CD14-positive monocyte (primary cell): ENCODE results near the gene NACA2. TPM values are rescaled to one million over a fixed set of nuclear protein-coding genes. Genes with fewer than 3 reads are reported as not detected.
"Not testable (repeated sequence)": the region's sequence is repeated elsewhere in the genome, so short reads cannot be mapped to it uniquely, and the experiment has no call there.

Experiments used
- DNase-seq, 3 donors: peaks; one replicate each; pipeline ENCODE4 v3.0.0-alpha.2; 2011 to 2022
- H2AFZ ChIP-seq: 2 replicates; pipeline ENCODE4 v1.6.0; 2012; ENCODE audit warnings: mild to moderate bottlenecking, low read depth, low read length, inconsistent platforms; ENCODE audit not compliant: insufficient read depth, poor library complexity, severe bottlenecking
- H3K27ac ChIP-seq, 2 donors: 1 replicate in 1 of 2; 2 replicates in 1 of 2; pipeline ENCODE4 v1.5.1; 2012 to 2013; ENCODE audit warnings: low read length in 2 of 2, control low read depth in 1 of 2, inconsistent platforms in 1 of 2, low read depth in 1 of 2, mild to moderate bottlenecking in 1 of 2
- H3K27me3 ChIP-seq, 2 donors: one replicate each; pipeline versions ENCODE4 v1.6.0 to v1.6.1; 2011 to 2013; ENCODE audit warnings: low read length in 2 of 2; ENCODE audit not compliant: control insufficient read depth in 2 of 2, insufficient read depth in 2 of 2
- H3K36me3 ChIP-seq, 2 donors: replicated peaks in 1 of 2; 1 replicate in 1 of 2; 2 replicates in 1 of 2; pipeline versions ENCODE4 v1.5.1 to v1.6.1; 2012 to 2013; ENCODE audit warnings: low read length in 2 of 2, control low read depth in 1 of 2, inconsistent platforms in 1 of 2, mild to moderate bottlenecking in 1 of 2; ENCODE audit not compliant: insufficient read depth in 2 of 2, control insufficient read depth in 1 of 2
- H3K4me1 ChIP-seq, 2 donors: 1 replicate in 1 of 2; 2 replicates in 1 of 2; pipeline versions ENCODE4 v1.5.1 to v1.6.1; 2012 to 2013; ENCODE audit warnings: low read length in 2 of 2, control low read depth in 1 of 2, inconsistent platforms in 1 of 2, mild to moderate bottlenecking in 1 of 2, moderate library complexity in 1 of 2; ENCODE audit not compliant: insufficient read depth in 2 of 2, control insufficient read depth in 1 of 2
- H3K4me2 ChIP-seq: replicated peaks from 2 replicates; pipeline ENCODE3; 2012; ENCODE audit warnings: low read length, moderate library complexity, mild to moderate bottlenecking; ENCODE audit not compliant: poor library complexity, severe bottlenecking; ENCODE audit errors: extremely low read depth
- H3K4me3 ChIP-seq, 3 experiments: fragments of 200-600 bp in 1 of 3; sonication (generic) in 1 of 3; replicated peaks in 1 of 3; 1 replicate in 2 of 3; 2 replicates in 1 of 3; pipeline ENCODE4 v1.5.1; 2011 to 2013; ENCODE audit warnings: low read length in 3 of 3, mild to moderate bottlenecking in 3 of 3, control low read depth in 2 of 3, low read depth in 2 of 3, inconsistent platforms in 1 of 3, moderate library complexity in 1 of 3
- H3K79me2 ChIP-seq: 2 replicates; pipeline ENCODE4 v1.6.0; 2012; ENCODE audit warnings: mild to moderate bottlenecking, control low read depth, inconsistent platforms, low read length, moderate library complexity; ENCODE audit not compliant: insufficient read depth
- H3K9ac ChIP-seq: 2 replicates; pipeline ENCODE4 v1.6.0; 2017; ENCODE audit warnings: low read length, mild to moderate bottlenecking; ENCODE audit not compliant: insufficient read depth, poor library complexity, severe bottlenecking
- H3K9me3 ChIP-seq, 2 donors: replicated peaks in 1 of 2; 1 replicate in 1 of 2; 2 replicates in 1 of 2; pipeline versions ENCODE4 v1.5.1 to v1.6.1; 2012 to 2013; ENCODE audit warnings: low read length in 2 of 2, control low read depth in 1 of 2; ENCODE audit not compliant: control insufficient read depth in 1 of 2, insufficient read depth in 1 of 2
- H4K20me1 ChIP-seq: 2 replicates; pipeline ENCODE4 v1.6.0; 2012; ENCODE audit warnings: mild to moderate bottlenecking, low read length, control low read depth, moderate library complexity; ENCODE audit not compliant: insufficient read depth
- H3K27ac Mint-ChIP-seq, 7 donors: one replicate each; pipeline ENCODE4 v1.8.0; 2020; ENCODE audit warnings: mild to moderate bottlenecking in 7 of 7, mixed read lengths in 7 of 7, moderate library complexity in 6 of 7, inconsistent platforms in 2 of 7
- H3K27me3 Mint-ChIP-seq, 3 donors: one replicate each; pipeline ENCODE4 v1.8.0; 2021 to 2022; ENCODE audit warnings: low read depth in 3 of 3, mild to moderate bottlenecking in 3 of 3, mixed read lengths in 3 of 3, moderate library complexity in 3 of 3, inconsistent platforms in 1 of 3
- H3K36me3 Mint-ChIP-seq, 2 donors: one replicate each; pipeline ENCODE4 v1.8.0; 2020; ENCODE audit warnings: mixed read lengths in 2 of 2, inconsistent platforms in 1 of 2, mild to moderate bottlenecking in 1 of 2
- H3K4me1 Mint-ChIP-seq: one replicate; pipeline ENCODE4 v1.8.0; 2020; ENCODE audit warnings: mild to moderate bottlenecking, mixed read lengths
- H3K4me3 Mint-ChIP-seq, 2 donors: one replicate each; pipeline ENCODE4 v1.8.0; 2020; ENCODE audit warnings: mild to moderate bottlenecking in 2 of 2, mixed read lengths in 2 of 2, moderate library complexity in 1 of 2
- H3K9me3 Mint-ChIP-seq, 7 donors: one replicate each; pipeline ENCODE4 v1.8.0; 2020 to 2022; ENCODE audit warnings: mixed read lengths in 7 of 7, mild to moderate bottlenecking in 6 of 7, moderate library complexity in 6 of 7, inconsistent platforms in 2 of 7
- CTCF ChIP-seq: fragments of 200-600 bp; IDR thresholded peaks from one replicate; pipeline ENCODE4 v1.8.0; 2022; ENCODE audit warnings: antibody characterized with exemption, mild to moderate bottlenecking
- WGBS: methylation state at CpG from one replicate; pipeline ENCODE4 v1.1.5; 2013; ENCODE audit warnings: missing lambda C conversion rate; ENCODE audit not compliant: insufficient coverage; 5-methylcytosine and 5-hydroxymethylcytosine counted together
- intact Hi-C, 2 donors: fragments of 100-400 bp; cut with micrococcal nuclease; formaldehyde crosslinking; loops; one replicate each; pipeline versions ENCODE4 v1.15.0 to v1.15.1; 2023
- polyA plus RNA-seq, 3 donors: library from polyadenylated mRNA; depleted of rRNA in 1 of 3; unstranded in 2 of 3; stranded (reverse) in 1 of 3; fragments of 300-500 nt in 2 of 3; fragments of >200 nt in 1 of 3; fragmentation: Illumina TruSeq in 2 of 3; gene quantifications; 1 replicate in 2 of 3; 2 replicates in 1 of 3; pipeline ENCODE4 v1.2.3, GENCODE V29; 2012 to 2021

NACA2 gene
- polyA plus RNA-seq, 3 donors: not detected

- no peaks in the 10 kb centered on the region for H3K4me1 ChIP-seq
- Mint-ChIP-seq H3K27ac (no peak overlapping the region), H3K36me3 (no peaks in the 10 kb centered on the region), H3K4me3 (no peak overlapping the region), H3K9me3 (peaks cover 5 to 15% (median 9%) of the 10 kb centered on the region in 7 donors), H3K27me3 (peaks cover 2 to 17% (median 5%) of the 10 kb centered on the region in 3 donors), H3K4me1 (no peaks in the 10 kb centered on the region)
- peaks cover 0 to 5% of the 10 kb centered on the region in 2 donors for H3K27me3 ChIP-seq
- DNase-seq: no peak
- H3K27ac ChIP-seq: no peak overlapping the region
- WGBS: no CpG with 5 or more reads among the region's 1 CpG
- no peak overlapping the region for H3K4me3 ChIP-seq
- no peak for TF ChIP-seq CTCF
- no peak overlapping the region for H2AFZ ChIP-seq
- no peak overlapping the region for H3K4me2 ChIP-seq
- H3K79me2 ChIP-seq: no peaks in the 10 kb centered on the region
- no peak overlapping the region for H3K9ac ChIP-seq
- intact Hi-C loops: no loop called here
- H3K9me3 ChIP-seq: peaks cover 0 to 4% of the 10 kb centered on the region in 2 donors
- no peaks in the 10 kb centered on the region for H3K36me3 ChIP-seq
- no peaks in the 10 kb centered on the region for H4K20me1 ChIP-seq
These were observed 19.4 kb downstream of the NACA2 start for GRCh38 chr17:61571624-61572023.

- Mint-ChIP-seq H3K36me3 (no peaks in the 10 kb centered on the region), H3K27ac (no peak overlapping the region), H3K27me3 (peaks cover 2 to 8% (median 5%) of the 10 kb centered on the region in 3 donors), H3K4me1 (no peaks in the 10 kb centered on the region), H3K9me3 (peaks cover 5 to 15% (median 9%) of the 10 kb centered on the region in 7 donors), H3K4me3 (no peak overlapping the region)
- no peak for DNase-seq
- Histone ChIP-seq H4K20me1 (no peaks in the 10 kb centered on the region), H3K27me3 (no peaks in the 10 kb centered on the region), H3K4me1 (no peaks in the 10 kb centered on the region), H3K4me2 (no peak overlapping the region), H2AFZ (no peak overlapping the region), H3K79me2 (no peaks in the 10 kb centered on the region), H3K27ac (no peak overlapping the region), H3K9ac (no peak overlapping the region), H3K36me3 (no peaks in the 10 kb centered on the region), H3K9me3 (peaks cover 0 to 4% of the 10 kb centered on the region in 2 donors), H3K4me3 (no peak overlapping the region)
- TF ChIP-seq CTCF: no peak
- no CpG with 5 or more reads among the region's 1 CpG for WGBS
- intact Hi-C loops: no loop called here
These were observed 20.9 kb downstream of the NACA2 start for GRCh38 chr17:61570118-61570517.

GRCh38 chr17:61569525-61569924 lies 21.5 kb downstream of the NACA2 start:
- H3K4me2 ChIP-seq: not testable (repeated sequence)

More at GRCh38 chr17:61569525-61569924, 21.5 kb downstream of the NACA2 start:
- H3K36me3 ChIP-seq, H3K27ac Mint-ChIP-seq, H3K27me3 Mint-ChIP-seq, H3K4me1 Mint-ChIP-seq, H2AFZ ChIP-seq, H3K27ac ChIP-seq, H3K4me1 ChIP-seq, H4K20me1 ChIP-seq, H3K9me3 ChIP-seq, DNase-seq, H3K9ac ChIP-seq, H3K36me3 Mint-ChIP-seq, H3K79me2 ChIP-seq, H3K27me3 ChIP-seq, H3K4me3 ChIP-seq, H3K4me3 Mint-ChIP-seq, intact Hi-C loops: not testable (repeated sequence)
- H3K9me3 Mint-ChIP-seq: peaks cover 5 to 15% (median 9%) of the 10 kb centered on the region in 7 donors
- 100% methylated on average over 3 of the region's 5 CpGs for WGBS
